GM20000 (cell line): Measurements from ENCODE around the gene NFATC4.

Experiments used
- DNase-seq: peaks from one replicate; pipeline ENCODE4 v3.0.0; 2012; ENCODE audit warnings: low spot score
- CTCF ChIP-seq: IDR thresholded peaks from 2 replicates; pipeline ENCODE4 v1.5.1; 2012; ENCODE audit warnings: mild to moderate bottlenecking, control low read depth; ENCODE audit errors: extremely low read depth, missing control alignments

NFATC4 gene

GRCh38 chr14:24363401-24363800 lies 4.6 kb upstream of the NFATC4 start:
- TF ChIP-seq CTCF = no peak
- DNase-seq = no peak

- no peak for TF ChIP-seq CTCF
- no peak for DNase-seq
Observed at GRCh38 chr14:24364841-24365240, 3.1 kb upstream of the NFATC4 start.

GRCh38 chr14:24365600-24366412 lies 2.2 kb upstream of the NFATC4 start:
- DNase-seq = peak; percentile 74
- TF ChIP-seq CTCF = peak; percentile 67

GRCh38 chr14:24366413-24366720 lies 1.6 kb upstream of the NFATC4 start:
- no peak for DNase-seq
- no peak for TF ChIP-seq CTCF

GRCh38 chr14:24366721-24367513 lies 1.1 kb upstream of the NFATC4 start:
- peak; percentile 88 for DNase-seq
- TF ChIP-seq CTCF = no peak

- peak; percentile 60 for DNase-seq
- no peak for TF ChIP-seq CTCF
Observed at GRCh38 chr14:24368212-24368561, 203 bp downstream of the NFATC4 start.

GRCh38 chr14:24368562-24369252 lies 723 bp downstream of the NFATC4 start:
- TF ChIP-seq CTCF = no peak
- DNase-seq = peak; percentile 82
